ENCODE results near the gene DFFB. TPM values are rescaled to one million over a fixed set of nuclear protein-coding genes. Genes with fewer than 3 reads are reported as not detected.

Gene DFFB
- total and polyA plus RNA-seq, 2 of the 13 experiments (the other 11 are each of a cell fraction or from before 2014, with no cell fraction given), result 4.6 to 9.3 TPM

DNA sequence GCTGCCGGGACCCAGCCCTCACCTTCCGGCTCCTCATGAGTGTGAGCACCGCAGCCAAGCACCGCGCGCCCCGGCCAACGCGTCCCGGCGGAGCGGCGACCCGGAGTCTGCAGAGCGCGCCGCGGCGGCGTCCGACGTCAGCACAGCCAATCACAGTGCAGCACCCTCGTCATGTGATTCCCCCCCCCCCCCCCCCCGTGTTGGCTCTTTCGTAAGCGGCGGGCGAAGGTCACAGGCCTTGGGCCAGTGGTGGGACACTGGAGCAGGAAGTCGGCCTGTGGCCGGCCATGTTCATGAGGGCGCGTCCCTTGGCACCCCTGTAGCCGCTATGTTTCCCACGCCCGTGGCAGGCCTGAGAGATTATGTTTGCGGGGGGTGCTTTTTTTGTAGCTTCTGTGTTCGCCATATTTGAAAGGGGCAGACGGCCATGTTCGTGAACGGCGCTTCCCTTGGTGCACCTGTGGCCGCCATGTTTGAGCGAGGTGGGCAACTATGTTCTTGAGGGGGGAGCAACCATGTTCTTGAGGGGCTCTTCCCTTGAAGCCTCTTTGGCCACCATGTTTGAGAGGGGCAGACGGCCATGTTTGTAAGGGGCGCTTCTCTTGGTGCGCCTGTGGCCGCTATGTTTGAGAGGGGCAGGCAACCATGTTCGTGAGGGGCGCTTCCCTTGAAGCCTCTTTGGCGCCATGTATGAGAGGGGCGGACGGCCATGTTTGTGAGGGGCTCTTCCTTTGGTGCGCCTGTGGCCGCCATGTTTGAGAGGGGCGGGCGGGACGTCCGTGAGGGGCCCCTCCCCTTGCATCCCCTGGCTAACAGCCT lies 43.1 kb downstream of the DFFB start, which contains the start of gene C1orf174 (continued):
- TF ChIP-seq, protein P1, sequence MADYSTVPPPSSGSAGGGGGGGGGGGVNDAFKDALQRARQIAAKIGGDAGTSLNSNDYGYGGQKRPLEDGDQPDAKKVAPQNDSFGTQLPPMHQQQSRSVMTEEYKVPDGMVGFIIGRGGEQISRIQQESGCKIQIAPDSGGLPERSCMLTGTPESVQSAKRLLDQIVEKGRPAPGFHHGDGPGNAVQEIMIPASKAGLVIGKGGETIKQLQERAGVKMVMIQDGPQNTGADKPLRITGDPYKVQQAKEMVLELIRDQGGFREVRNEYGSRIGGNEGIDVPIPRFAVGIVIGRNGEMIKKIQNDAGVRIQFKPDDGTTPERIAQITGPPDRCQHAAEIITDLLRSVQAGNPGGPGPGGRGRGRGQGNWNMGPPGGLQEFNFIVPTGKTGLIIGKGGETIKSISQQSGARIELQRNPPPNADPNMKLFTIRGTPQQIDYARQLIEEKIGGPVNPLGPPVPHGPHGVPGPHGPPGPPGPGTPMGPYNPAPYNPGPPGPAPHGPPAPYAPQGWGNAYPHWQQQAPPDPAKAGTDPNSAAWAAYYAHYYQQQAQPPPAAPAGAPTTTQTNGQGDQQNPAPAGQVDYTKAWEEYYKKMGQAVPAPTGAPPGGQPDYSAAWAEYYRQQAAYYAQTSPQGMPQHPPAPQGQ (CRISPR knock-in tag; IDR thresholded peaks at IDR 0.05; ENCODE audit: borderline replicate concordance), result no peak
- no peak for TF ChIP-seq ZNF101 (CRISPR knock-in tag; IDR thresholded peaks at IDR 0.05; ENCODE audit: borderline replicate concordance, low read depth)
- 0 out of 2 replicates have a peak, but pooled peaks have one; percentile 45 for TF ChIP-seq ZNF431 (CRISPR knock-in tag; IDR thresholded peaks at IDR 0.05; ENCODE audit: borderline replicate concordance, low read depth)
- peak; percentile 43 for TF ChIP-seq ASH2L (IDR thresholded peaks at IDR 0.05; ENCODE audit: insufficient read length, low read depth, low read length)
- no peak for TF ChIP-seq PAWR (CRISPR knock-in tag; IDR thresholded peaks at IDR 0.05; ENCODE audit: borderline replicate concordance)
- TF ChIP-seq, protein P2, sequence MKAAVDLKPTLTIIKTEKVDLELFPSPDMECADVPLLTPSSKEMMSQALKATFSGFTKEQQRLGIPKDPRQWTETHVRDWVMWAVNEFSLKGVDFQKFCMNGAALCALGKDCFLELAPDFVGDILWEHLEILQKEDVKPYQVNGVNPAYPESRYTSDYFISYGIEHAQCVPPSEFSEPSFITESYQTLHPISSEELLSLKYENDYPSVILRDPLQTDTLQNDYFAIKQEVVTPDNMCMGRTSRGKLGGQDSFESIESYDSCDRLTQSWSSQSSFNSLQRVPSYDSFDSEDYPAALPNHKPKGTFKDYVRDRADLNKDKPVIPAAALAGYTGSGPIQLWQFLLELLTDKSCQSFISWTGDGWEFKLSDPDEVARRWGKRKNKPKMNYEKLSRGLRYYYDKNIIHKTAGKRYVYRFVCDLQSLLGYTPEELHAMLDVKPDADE (CRISPR knock-in tag; IDR thresholded peaks at IDR 0.05), result no peak; the same call in 1 of the 2 replicates
- TF ChIP-seq, protein P3, sequence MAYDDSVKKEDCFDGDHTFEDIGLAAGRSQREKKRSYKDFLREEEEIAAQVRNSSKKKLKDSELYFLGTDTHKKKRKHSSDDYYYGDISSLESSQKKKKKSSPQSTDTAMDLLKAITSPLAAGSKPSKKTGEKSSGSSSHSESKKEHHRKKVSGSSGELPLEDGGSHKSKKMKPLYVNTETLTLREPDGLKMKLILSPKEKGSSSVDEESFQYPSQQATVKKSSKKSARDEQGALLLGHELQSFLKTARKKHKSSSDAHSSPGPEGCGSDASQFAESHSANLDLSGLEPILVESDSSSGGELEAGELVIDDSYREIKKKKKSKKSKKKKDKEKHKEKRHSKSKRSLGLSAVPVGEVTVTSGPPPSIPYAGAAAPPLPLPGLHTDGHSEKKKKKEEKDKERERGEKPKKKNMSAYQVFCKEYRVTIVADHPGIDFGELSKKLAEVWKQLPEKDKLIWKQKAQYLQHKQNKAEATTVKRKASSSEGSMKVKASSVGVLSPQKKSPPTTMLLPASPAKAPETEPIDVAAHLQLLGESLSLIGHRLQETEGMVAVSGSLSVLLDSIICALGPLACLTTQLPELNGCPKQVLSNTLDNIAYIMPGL (CRISPR knock-in tag; IDR thresholded peaks at IDR 0.05; ENCODE audit: borderline replicate concordance in 1 of 2, low read depth in 1 of 2), result peak; percentile 16 to 66
- TF ChIP-seq ZFY (CRISPR knock-in tag; IDR thresholded peaks at IDR 0.05), result peak; percentile 80
- no peak; the same call in 1 of the 2 replicates for TF ChIP-seq CHD4 (IDR thresholded peaks at IDR 0.05; ENCODE audit: borderline replicate concordance, low read length)
- peak; percentile 77 for TF ChIP-seq U2AF1 (optimal IDR thresholded peaks at IDR 0.05; ENCODE audit: low read depth, low read length)
- TF ChIP-seq, protein P4, sequence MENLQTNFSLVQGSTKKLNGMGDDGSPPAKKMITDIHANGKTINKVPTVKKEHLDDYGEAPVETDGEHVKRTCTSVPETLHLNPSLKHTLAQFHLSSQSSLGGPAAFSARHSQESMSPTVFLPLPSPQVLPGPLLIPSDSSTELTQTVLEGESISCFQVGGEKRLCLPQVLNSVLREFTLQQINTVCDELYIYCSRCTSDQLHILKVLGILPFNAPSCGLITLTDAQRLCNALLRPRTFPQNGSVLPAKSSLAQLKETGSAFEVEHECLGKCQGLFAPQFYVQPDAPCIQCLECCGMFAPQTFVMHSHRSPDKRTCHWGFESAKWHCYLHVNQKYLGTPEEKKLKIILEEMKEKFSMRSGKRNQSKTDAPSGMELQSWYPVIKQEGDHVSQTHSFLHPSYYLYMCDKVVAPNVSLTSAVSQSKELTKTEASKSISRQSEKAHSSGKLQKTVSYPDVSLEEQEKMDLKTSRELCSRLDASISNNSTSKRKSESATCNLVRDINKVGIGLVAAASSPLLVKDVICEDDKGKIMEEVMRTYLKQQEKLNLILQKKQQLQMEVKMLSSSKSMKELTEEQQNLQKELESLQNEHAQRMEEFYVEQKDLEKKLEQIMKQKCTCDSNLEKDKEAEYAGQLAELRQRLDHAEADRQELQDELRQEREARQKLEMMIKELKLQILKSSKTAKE (CRISPR knock-in tag; IDR thresholded peaks at IDR 0.05; ENCODE audit: borderline replicate concordance), result 0 out of 2 replicates have a peak, but pooled peaks have one; percentile 44
- TF ChIP-seq, protein P5, sequence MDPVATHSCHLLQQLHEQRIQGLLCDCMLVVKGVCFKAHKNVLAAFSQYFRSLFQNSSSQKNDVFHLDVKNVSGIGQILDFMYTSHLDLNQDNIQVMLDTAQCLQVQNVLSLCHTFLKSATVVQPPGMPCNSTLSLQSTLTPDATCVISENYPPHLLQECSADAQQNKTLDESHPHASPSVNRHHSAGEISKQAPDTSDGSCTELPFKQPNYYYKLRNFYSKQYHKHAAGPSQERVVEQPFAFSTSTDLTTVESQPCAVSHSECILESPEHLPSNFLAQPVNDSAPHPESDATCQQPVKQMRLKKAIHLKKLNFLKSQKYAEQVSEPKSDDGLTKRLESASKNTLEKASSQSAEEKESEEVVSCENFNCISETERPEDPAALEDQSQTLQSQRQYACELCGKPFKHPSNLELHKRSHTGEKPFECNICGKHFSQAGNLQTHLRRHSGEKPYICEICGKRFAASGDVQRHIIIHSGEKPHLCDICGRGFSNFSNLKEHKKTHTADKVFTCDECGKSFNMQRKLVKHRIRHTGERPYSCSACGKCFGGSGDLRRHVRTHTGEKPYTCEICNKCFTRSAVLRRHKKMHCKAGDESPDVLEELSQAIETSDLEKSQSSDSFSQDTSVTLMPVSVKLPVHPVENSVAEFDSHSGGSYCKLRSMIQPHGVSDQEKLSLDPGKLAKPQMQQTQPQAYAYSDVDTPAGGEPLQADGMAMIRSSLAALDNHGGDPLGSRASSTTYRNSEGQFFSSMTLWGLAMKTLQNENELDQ (CRISPR knock-in tag; IDR thresholded peaks at IDR 0.05; ENCODE audit: borderline replicate concordance), result no peak
- no peak for TF ChIP-seq NCOA1 (CRISPR knock-in tag; IDR thresholded peaks at IDR 0.05)
- peak; percentile 67; the same call in 1 of the 2 replicates for TF ChIP-seq REPIN1 (CRISPR knock-in tag; IDR thresholded peaks at IDR 0.05; ENCODE audit: borderline replicate concordance, low read depth)
- TF ChIP-seq EZH2 (conservative IDR thresholded peaks at IDR 0.05; ENCODE audit: low read depth, low read length), result no peak

Data from HepG2 (cell line).